K562 (cell line): Measurements from ENCODE around the gene BRICD5. TPM values are rescaled to one million over a fixed set of nuclear protein-coding genes. Genes with fewer than 3 reads are reported as not detected.

Experiments used
- ATAC-seq: fragments of 200-7000 bp; cut with Tn5 transposase; 3 replicates; pipeline ENCODE4 v1.9.1; 2020; ENCODE audit warnings: moderate library complexity
- BruUV-seq: library from RNA; stranded (reverse); fragments of 400-500 nt; replicated peaks from 2 replicates; lab custom pipeline; 2021; lab: Mats Ljungman, UMichigan
- CTCF ChIA-PET: fragments of 300-600 bp; formaldehyde crosslinking; extraction: SDS; loops from one replicate; lab custom pipeline; 2021; ENCODE audit warnings: low intra/inter-chr PET ratio; lab: Yijun Ruan, JAX
- POLR2A ChIA-PET: fragments of 300-600, 350-650 bp; sonication (Branson Sonifier 250); formaldehyde crosslinking; extraction: SDS; loops from one replicate; lab custom pipeline; 2021; ENCODE audit warnings: antibody characterized with exemption, inconsistent platforms; lab: Yijun Ruan, JAX
- DNase-seq, 4 experiments: peaks; one replicate each; pipeline versions ENCODE4 v3.0.0 to v3.0.0-alpha.2; 2011 to 2018; ENCODE audit warnings: low spot score in 3 of 4, mixed read lengths in 3 of 4; ENCODE audit errors: extremely low read depth in 1 of 4
- FAIRE-seq: peaks from 2 replicates; lab custom pipeline; 2011; peaks lifted over from hg19 to GRCh38; lab: Jason Lieb, UNC
- H2AFZ ChIP-seq: 2 replicates; pipeline ENCODE4 v1.6.0; 2011; ENCODE audit warnings: low read depth, low read length, control low read depth, inconsistent platforms
- H3K27ac ChIP-seq: fragments of 200-600 bp; 3 replicates; pipeline ENCODE4 v1.8.0; 2011; ENCODE audit warnings: low read depth, mild to moderate bottlenecking, control low read depth, inconsistent platforms, low read length, moderate library complexity, mixed read lengths; ENCODE audit errors: extremely low read depth
- H3K27me3 ChIP-seq, 2 experiments: fragments of 300-600 bp in 1 of 2; 2 replicates in 1 of 2; 3 replicates in 1 of 2; pipeline versions ENCODE4 v1.6.0 to v1.8.0; 2011; ENCODE audit warnings: inconsistent platforms in 2 of 2, low read length in 2 of 2, mild to moderate bottlenecking in 1 of 2, mixed read lengths in 1 of 2, moderate library complexity in 1 of 2; ENCODE audit not compliant: control insufficient read depth in 2 of 2, insufficient read depth in 2 of 2
- H3K36me3 ChIP-seq: fragments of 300-600 bp; 3 replicates; pipeline ENCODE4 v1.8.0; 2011; ENCODE audit warnings: mild to moderate bottlenecking, low read length, inconsistent platforms; ENCODE audit not compliant: control insufficient read depth, insufficient read depth
- H3K4me1 ChIP-seq, 2 experiments: fragments of 200-600 bp in 1 of 2; replicated peaks in 1 of 2; 2 replicates in 1 of 2; 3 replicates in 1 of 2; pipeline versions ENCODE4 v1.5.1 to v1.8.0; 2011; ENCODE audit warnings: inconsistent platforms in 2 of 2, low read length in 2 of 2, mild to moderate bottlenecking in 1 of 2, mixed read lengths in 1 of 2, moderate library complexity in 1 of 2; ENCODE audit not compliant: control insufficient read depth in 2 of 2, insufficient read depth in 2 of 2
- H3K4me2 ChIP-seq: 2 replicates; pipeline ENCODE4 v1.6.1; 2011; ENCODE audit warnings: low read length, control low read depth, inconsistent platforms, mixed read lengths; ENCODE audit not compliant: insufficient read depth
- H3K4me3 ChIP-seq: fragments of 200-600 bp; sonication (generic), shearing (Covaris generic); 2 replicates; pipeline ENCODE4 v1.5.1; 2016; ENCODE audit warnings: control low read depth, inconsistent platforms
- H3K79me2 ChIP-seq: fragments of 200-600 bp; 3 replicates; pipeline ENCODE4 v1.8.0; 2011; ENCODE audit warnings: low read length, inconsistent platforms; ENCODE audit not compliant: control insufficient read depth, insufficient read depth
- H3K9ac ChIP-seq, 2 experiments: 2 replicates each; pipeline versions ENCODE4 v1.6.0 to v1.6.1; 2011; ENCODE audit warnings: low read depth in 2 of 2, low read length in 2 of 2, control low read depth in 1 of 2, inconsistent platforms in 1 of 2, mild to moderate bottlenecking in 1 of 2, mixed read lengths in 1 of 2; ENCODE audit not compliant: insufficient read depth in 1 of 2
- H3K9me1 ChIP-seq: one replicate; pipeline ENCODE4 v1.6.0; 2011; ENCODE audit warnings: inconsistent platforms, mild to moderate bottlenecking, low read length, moderate library complexity; ENCODE audit not compliant: control insufficient read depth, insufficient read depth
- H3K9me3 ChIP-seq: replicated peaks from 2 replicates; pipeline ENCODE4 v1.5.1; 2011; ENCODE audit warnings: low read depth, low read length, inconsistent platforms; ENCODE audit not compliant: control insufficient read depth, insufficient read depth
- H4K20me1 ChIP-seq: replicated peaks from 2 replicates; pipeline ENCODE4 v1.6.1; 2011; ENCODE audit warnings: low read length, inconsistent platforms, mixed read lengths; ENCODE audit not compliant: control insufficient read depth, insufficient read depth
- CAMTA2 ChIP-seq: fragments of 250-450 bp; sonication (Bioruptor Pico); conservative IDR thresholded peaks from 2 replicates; pipeline ENCODE4 v1.5.1; 2022
- NR2C1 ChIP-seq, 2 experiments: fragments of 450-650 bp; IDR thresholded peaks; 2 replicates each; pipeline ENCODE4 v1.6.1; 2017; ENCODE audit warnings: mild to moderate bottlenecking in 2 of 2, antibody characterized with exemption in 1 of 2, inconsistent platforms in 1 of 2, missing compliant biosample characterization in 1 of 2, missing genetic modification characterization in 1 of 2
- SFPQ ChIP-seq: fragments of 200-400 bp; formaldehyde crosslinking; IDR thresholded peaks from 2 replicates; pipeline ENCODE4 v1.6.1; 2017; ENCODE audit warnings: mild to moderate bottlenecking, low read depth, low read length, moderate library complexity
- ZNF282 ChIP-seq: sonication (generic); formaldehyde crosslinking; IDR thresholded peaks from 2 replicates; pipeline ENCODE4 v1.8.1; 2023; ENCODE audit warnings: missing genetic modification reagents
- WGBS: fragments of 100-300 bp; shearing (Covaris generic); methylation state at CpG from one replicate; pipeline ENCODE4 v1.1.6; 2016; ENCODE audit warnings: low coverage, mixed read lengths; ENCODE audit not compliant: insufficient coverage; ENCODE audit errors: missing lambda C conversion rate; 5-methylcytosine and 5-hydroxymethylcytosine counted together
- in situ Hi-C: fragments of 300-500 bp; cut with MboI; formaldehyde crosslinking; loops from 4 replicates; pipeline ENCODE4 v1.15.0; 2018; ENCODE audit warnings: inconsistent platforms, mixed read lengths
- intact Hi-C: fragments of 100-400 bp; cut with micrococcal nuclease; formaldehyde crosslinking; loops from 2 replicates; pipeline ENCODE4 v1.14.2; 2022
- polyA plus RNA-seq, 8 experiments: library from polyadenylated mRNA; depleted of rRNA in 4 of 8; stranded (reverse) in 5 of 8; unstranded in 3 of 8; fragments of >200 nt; fragmentation: Nextera tagmentation in 2 of 8; fragmentation: Illumina TruSeq in 1 of 8; extraction: Ambion mirVana in 2 of 8; extraction: Trizol in 1 of 8; gene quantifications; 2 replicates each; pipeline versions ENCODE4 v1.2.1 to v1.2.3, GENCODE V29; 2011 to 2014; ENCODE audit warnings: inconsistent platforms in 1 of 8, missing spikeins in 1 of 8
- total RNA-seq, 7 experiments: library from RNA; depleted of rRNA in 6 of 7; stranded (reverse); fragments of >200 nt in 6 of 7; fragmentation: Illumina TruSeq in 2 of 7; extraction: Trizol in 2 of 7; gene quantifications; 2 replicates each; pipeline versions ENCODE4 v1.2.1 to v1.2.3, GENCODE V29; 2011 to 2021; ENCODE audit warnings: low replicate concordance in 1 of 7
- TF ChIP-seq, protein P1 (sequence below), 2 experiments: fragments of 450-650 bp in 1 of 2; IDR thresholded peaks; 2 replicates each; pipeline ENCODE4 v1.6.1; 2011 to 2017; ENCODE audit warnings: low read depth in 2 of 2, antibody characterized with exemption in 1 of 2, borderline replicate concordance in 1 of 2, low read length in 1 of 2, mild to moderate bottlenecking in 1 of 2, mixed read lengths in 1 of 2; ENCODE audit not compliant: control insufficient read depth in 1 of 2
- TF ChIP-seq, protein P2 (sequence below), 2 experiments: fragments of 450-650 bp in 1 of 2; sonication (generic) in 1 of 2; formaldehyde crosslinking; conservative IDR thresholded peaks; 2 replicates each; pipeline versions ENCODE4 v1.4.0 to v1.8.1; 2020 to 2022; ENCODE audit warnings: mild to moderate bottlenecking in 1 of 2, missing genetic modification reagents in 1 of 2

BRICD5 gene
- total and polyA plus RNA-seq, 9 of the 15 experiments (the other 6 are each of a cell fraction or from before 2014, with no cell fraction given), result 0.24 to 15.1 (median 2.4) TPM; not detected in 1

DNA sequence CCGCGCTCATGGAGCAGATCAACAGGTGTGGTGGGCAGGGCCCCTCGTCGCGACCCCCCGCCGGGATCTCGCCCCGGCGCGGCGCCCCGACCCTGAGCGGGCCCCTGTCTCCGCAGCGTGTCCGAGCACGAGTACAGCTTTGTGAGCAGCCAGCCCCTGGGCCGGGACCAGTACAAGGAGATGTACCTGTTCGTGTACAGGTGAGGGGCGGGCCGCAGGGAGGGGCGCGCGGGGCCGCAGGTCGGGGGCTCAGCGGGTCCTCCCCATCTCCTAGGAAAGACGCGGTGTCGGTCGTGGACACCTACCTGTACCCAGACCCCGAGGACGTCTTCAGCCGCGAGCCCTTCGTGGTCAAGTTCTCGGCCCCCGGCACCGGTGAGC is 26.4 kb upstream of the BRICD5 start:
- no peak for FAIRE-seq
- no peak overlapping the region for H3K4me2 ChIP-seq
- intact Hi-C loops, result no loop called here

More for the DNA sequence above, 26.4 kb upstream of the BRICD5 start:
- POLR2A ChIA-PET, result interaction anchor here (6.6 kb wide), 1 partner anchor 14 kb away, joined by 39 read pairs; the partner anchor contains the start of gene ECI1
- Histone ChIP-seq H3K4me3 (no peak overlapping the region), H3K9ac (no peak overlapping the region)
- TF ChIP-seq NR2C1 (IDR thresholded peaks at IDR 0.05) (no peak), NR2C1 (tag; IDR thresholded peaks at IDR 0.05) (no peak), SFPQ (no peak), ZNF282 (CRISPR knock-in tag) (no peak), CAMTA2 (no peak)
- TF ChIP-seq, protein P1, sequence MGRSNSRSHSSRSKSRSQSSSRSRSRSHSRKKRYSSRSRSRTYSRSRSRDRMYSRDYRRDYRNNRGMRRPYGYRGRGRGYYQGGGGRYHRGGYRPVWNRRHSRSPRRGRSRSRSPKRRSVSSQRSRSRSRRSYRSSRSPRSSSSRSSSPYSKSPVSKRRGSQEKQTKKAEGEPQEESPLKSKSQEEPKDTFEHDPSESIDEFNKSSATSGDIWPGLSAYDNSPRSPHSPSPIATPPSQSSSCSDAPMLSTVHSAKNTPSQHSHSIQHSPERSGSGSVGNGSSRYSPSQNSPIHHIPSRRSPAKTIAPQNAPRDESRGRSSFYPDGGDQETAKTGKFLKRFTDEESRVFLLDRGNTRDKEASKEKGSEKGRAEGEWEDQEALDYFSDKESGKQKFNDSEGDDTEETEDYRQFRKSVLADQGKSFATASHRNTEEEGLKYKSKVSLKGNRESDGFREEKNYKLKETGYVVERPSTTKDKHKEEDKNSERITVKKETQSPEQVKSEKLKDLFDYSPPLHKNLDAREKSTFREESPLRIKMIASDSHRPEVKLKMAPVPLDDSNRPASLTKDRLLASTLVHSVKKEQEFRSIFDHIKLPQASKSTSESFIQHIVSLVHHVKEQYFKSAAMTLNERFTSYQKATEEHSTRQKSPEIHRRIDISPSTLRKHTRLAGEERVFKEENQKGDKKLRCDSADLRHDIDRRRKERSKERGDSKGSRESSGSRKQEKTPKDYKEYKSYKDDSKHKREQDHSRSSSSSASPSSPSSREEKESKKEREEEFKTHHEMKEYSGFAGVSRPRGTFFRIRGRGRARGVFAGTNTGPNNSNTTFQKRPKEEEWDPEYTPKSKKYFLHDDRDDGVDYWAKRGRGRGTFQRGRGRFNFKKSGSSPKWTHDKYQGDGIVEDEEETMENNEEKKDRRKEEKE (IDR thresholded peaks at IDR 0.05; ENCODE audit: borderline replicate concordance in 1 of 2, control insufficient read depth in 1 of 2, low read depth in 2 of 2, low read length in 1 of 2), result no peak
- TF ChIP-seq, protein P2, sequence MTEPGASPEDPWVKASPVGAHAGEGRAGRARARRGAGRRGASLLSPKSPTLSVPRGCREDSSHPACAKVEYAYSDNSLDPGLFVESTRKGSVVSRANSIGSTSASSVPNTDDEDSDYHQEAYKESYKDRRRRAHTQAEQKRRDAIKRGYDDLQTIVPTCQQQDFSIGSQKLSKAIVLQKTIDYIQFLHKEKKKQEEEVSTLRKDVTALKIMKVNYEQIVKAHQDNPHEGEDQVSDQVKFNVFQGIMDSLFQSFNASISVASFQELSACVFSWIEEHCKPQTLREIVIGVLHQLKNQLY (CRISPR knock-in tag; conservative IDR thresholded peaks at IDR 0.05), result no peak
- TF ChIP-seq, all 486 proteins: peak for 0
- BruUV-seq, result no TSS peak
- Histone ChIP-seq H4K20me1 (no peaks in the 10 kb centered on the region), H3K27ac (no peak overlapping the region), H3K79me2 (no peaks in the 10 kb centered on the region), H2AFZ (no peak overlapping the region), H3K9me3 (no peaks in the 10 kb centered on the region), H3K27me3 (no peaks in the 10 kb centered on the region), H3K9me1 (no peaks in the 10 kb centered on the region), H3K4me1 (peaks cover 0 to 53% of the 10 kb centered on the region in 2 experiments; a peak in 2 of 5 replicates), H3K36me3 (peaks cover 57% of the 10 kb centered on the region; the same call in 2 of the 3 replicates)
- in situ Hi-C loops, result no loop called here
- DNase-seq, result no peak
- no CpG with 5 or more reads among the region's 40 CpGs for WGBS
- no peak for ATAC-seq
- CTCF ChIA-PET, result no interaction called here
